ENCODE measurements around the gene GIMAP7. TPM values are rescaled to one million over a fixed set of nuclear protein-coding genes. Genes with fewer than 3 reads are reported as not detected.

GIMAP7 gene
- total RNA-seq, 1 donor from 2014 or later: not detected

GRCh38 chr7:150566123-150566522 lies 51.5 kb downstream of the GIMAP7 start:
- Mint-ChIP-seq H3K4me3 (ENCODE audit: low read depth) (no peak overlapping the region), H3K36me3 (ENCODE audit: insufficient read depth) (no peaks in the 10 kb centered on the region), H3K4me1 (ENCODE audit: low read depth) (no peaks in the 10 kb centered on the region), H3K27ac (no peak overlapping the region), H3K27me3 (no peaks in the 10 kb centered on the region), H3K9me3 (ENCODE audit: low read depth) (peaks cover under 1% of the 10 kb centered on the region)
- DNase-seq (ENCODE audit: low spot score, unreplicated experiment): no peak
- TF ChIP-seq CTCF (IDR thresholded peaks at IDR 0.05; ENCODE audit: unreplicated experiment): no peak

GRCh38 chr7:150566572-150566971 lies 51.9 kb downstream of the GIMAP7 start:
- no peak for TF ChIP-seq CTCF (IDR thresholded peaks at IDR 0.05; ENCODE audit: unreplicated experiment)
- Mint-ChIP-seq H3K4me1 (ENCODE audit: low read depth) (no peaks in the 10 kb centered on the region), H3K27ac (no peak overlapping the region), H3K9me3 (ENCODE audit: low read depth) (no peaks in the 10 kb centered on the region), H3K27me3 (no peaks in the 10 kb centered on the region), H3K4me3 (ENCODE audit: low read depth) (no peak overlapping the region), H3K36me3 (ENCODE audit: insufficient read depth) (no peaks in the 10 kb centered on the region)
- no peak for DNase-seq (ENCODE audit: low spot score, unreplicated experiment)

- TF ChIP-seq CTCF (IDR thresholded peaks at IDR 0.05; ENCODE audit: unreplicated experiment): no peak
- Mint-ChIP-seq H3K27ac (no peak within 1 kb of the TSS), H3K36me3 (ENCODE audit: insufficient read depth) (no peaks in the 10 kb centered on the region), H3K4me1 (ENCODE audit: low read depth) (no peaks in the 10 kb centered on the region), H3K9me3 (ENCODE audit: low read depth) (no peaks in the 10 kb centered on the region), H3K27me3 (no peaks in the 10 kb centered on the region), H3K4me3 (ENCODE audit: low read depth) (no peak within 1 kb of the TSS)
- no peak for DNase-seq (ENCODE audit: low spot score, unreplicated experiment)
Measured at GRCh38 chr7:150567169-150567568, 52.5 kb downstream of the GIMAP7 start, which contains the start of gene GIMAP4. Gene GIMAP4, plus strand, starts transcription at chr7:150567390. Its CDS starts 2,512 bp downstream, at chr7:150569902.

GRCh38 chr7:150567871-150568301 lies 53.2 kb downstream of the GIMAP7 start:
- H3K27ac Mint-ChIP-seq: no peak overlapping the region
- DNase-seq (ENCODE audit: low spot score, unreplicated experiment): no peak
- H3K27me3 Mint-ChIP-seq: no peaks in the 10 kb centered on the region
- H3K36me3 Mint-ChIP-seq (ENCODE audit: insufficient read depth): no peaks in the 10 kb centered on the region
- H3K4me3 Mint-ChIP-seq (ENCODE audit: low read depth): no peak overlapping the region
- TF ChIP-seq CTCF (IDR thresholded peaks at IDR 0.05; ENCODE audit: unreplicated experiment): no peak
- no peaks in the 10 kb centered on the region for H3K9me3 Mint-ChIP-seq (ENCODE audit: low read depth)
- H3K4me1 Mint-ChIP-seq (ENCODE audit: low read depth): no peaks in the 10 kb centered on the region

GRCh38 chr7:150568714-150569113 lies 54.0 kb downstream of the GIMAP7 start:
- Mint-ChIP-seq H3K4me3 (ENCODE audit: low read depth) (no peak overlapping the region), H3K4me1 (ENCODE audit: low read depth) (no peaks in the 10 kb centered on the region), H3K27ac (no peak overlapping the region), H3K27me3 (no peaks in the 10 kb centered on the region), H3K9me3 (ENCODE audit: low read depth) (no peaks in the 10 kb centered on the region), H3K36me3 (ENCODE audit: insufficient read depth) (no peaks in the 10 kb centered on the region)
- no peak for DNase-seq (ENCODE audit: low spot score, unreplicated experiment)
- TF ChIP-seq CTCF (IDR thresholded peaks at IDR 0.05; ENCODE audit: unreplicated experiment): no peak
